ENCODE data around the gene UCK1. TPM values are rescaled to one million over a fixed set of nuclear protein-coding genes. Genes with fewer than 3 reads are reported as not detected.

Gene UCK1
- total and polyA plus RNA-seq, 2 of the 13 experiments (the other 11 are each of a cell fraction or from before 2014, with no cell fraction given): 11.0 to 24.1 TPM

GRCh38 chr9:131545003-131545785 is 14.1 kb upstream of the UCK1 start, which contains the start of gene PRRT1B (continued):
- no peak for TF ChIP-seq ZNF407 (CRISPR knock-in tag; IDR thresholded peaks at IDR 0.05; ENCODE audit: not compliant biosample characterization)
- no peak for TF ChIP-seq ZNF678 (CRISPR knock-in tag; IDR thresholded peaks at IDR 0.05)
- peak; percentile 57; the same call in 1 of the 2 replicates for TF ChIP-seq PPARG (CRISPR knock-in tag; conservative IDR thresholded peaks at IDR 0.05)
- TF ChIP-seq ERF (CRISPR knock-in tag; IDR thresholded peaks at IDR 0.05): peak; percentile 53
- TF ChIP-seq MTA3 (CRISPR knock-in tag; IDR thresholded peaks at IDR 0.05): no peak
- no peak for TF ChIP-seq ZIK1 (CRISPR knock-in tag; IDR thresholded peaks at IDR 0.05; ENCODE audit: borderline replicate concordance, low read depth)
- TF ChIP-seq TERF1 (CRISPR knock-in tag; IDR thresholded peaks at IDR 0.05): no peak
- TF ChIP-seq ZNF431 (CRISPR knock-in tag; IDR thresholded peaks at IDR 0.05; ENCODE audit: borderline replicate concordance, low read depth): no peak
- TF ChIP-seq SRSF1 (optimal IDR thresholded peaks at IDR 0.05; ENCODE audit: low read depth, low read length): no peak
- no peak for TF ChIP-seq ISL2 (CRISPR knock-in tag; IDR thresholded peaks at IDR 0.05)
- TF ChIP-seq ZNF564 (CRISPR knock-in tag; IDR thresholded peaks at IDR 0.05): no peak
- no peak for TF ChIP-seq ZBTB34 (CRISPR knock-in tag; IDR thresholded peaks at IDR 0.05)
- no peak for TF ChIP-seq FOXM1 (CRISPR knock-in tag; IDR thresholded peaks at IDR 0.05)
- TF ChIP-seq ZNF460 (CRISPR knock-in tag; IDR thresholded peaks at IDR 0.05; ENCODE audit: borderline replicate concordance): no peak; the same call in 1 of the 2 replicates
- TF ChIP-seq FIP1L1 (IDR thresholded peaks at IDR 0.05; ENCODE audit: borderline replicate concordance, insufficient read depth, low read depth, low read length): no peak
- no peak for TF ChIP-seq SMYD3 (CRISPR knock-in tag; IDR thresholded peaks at IDR 0.05)
- TF ChIP-seq ZNF740 (CRISPR knock-in tag; IDR thresholded peaks at IDR 0.05): no peak
- TF ChIP-seq PHF5A (CRISPR knock-in tag; IDR thresholded peaks at IDR 0.05; ENCODE audit: low read depth, unreplicated experiment): no peak
- TF ChIP-seq MZF1 (CRISPR knock-in tag; IDR thresholded peaks at IDR 0.05; ENCODE audit: borderline replicate concordance): no peak

Measured in HepG2 (cell line).